Measurements from ENCODE around the gene NECTIN4.

Gene NECTIN4

DNA sequence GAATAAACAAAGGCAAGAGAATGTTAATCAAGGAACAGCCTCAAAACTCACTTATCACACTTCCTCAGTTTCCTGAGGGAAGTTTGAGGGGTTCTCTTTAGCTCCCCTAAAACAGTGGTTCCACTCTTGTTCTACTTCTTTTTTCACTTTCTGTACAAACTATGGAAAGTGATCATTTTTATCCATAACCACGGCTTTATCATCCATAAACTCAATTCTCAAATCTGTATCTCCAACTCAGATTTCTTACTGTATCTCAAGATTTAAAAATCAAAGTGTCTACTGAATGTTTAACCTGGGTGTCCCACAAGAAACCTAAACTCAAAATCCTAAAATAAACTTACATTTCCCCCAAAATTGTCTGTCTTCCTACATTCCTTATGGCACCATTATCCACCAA, 24.6 kb upstream of the NECTIN4 start:
- Histone ChIP-seq H3K4me1 (peaks cover 2% of the 10 kb centered on the region), H3K27ac (no peak overlapping the region), H3K79me2 (peaks cover 31% of the 10 kb centered on the region), H3K9ac (no peak overlapping the region), H3K27me3 (ENCODE audit: control insufficient read depth, insufficient read depth, low read length) (no peaks in the 10 kb centered on the region), H3K4me3 (ENCODE audit: low read depth, low read length) (no peak overlapping the region), H2AFZ (no peak overlapping the region), H3K9me3 (ENCODE audit: control insufficient read depth, low read length) (no peaks in the 10 kb centered on the region), H3K4me2 (ENCODE audit: low read length) (no peak overlapping the region), H3K36me3 (ENCODE audit: control insufficient read depth, insufficient read depth, low read length) (no peaks in the 10 kb centered on the region)
- TF ChIP-seq, protein P1, sequence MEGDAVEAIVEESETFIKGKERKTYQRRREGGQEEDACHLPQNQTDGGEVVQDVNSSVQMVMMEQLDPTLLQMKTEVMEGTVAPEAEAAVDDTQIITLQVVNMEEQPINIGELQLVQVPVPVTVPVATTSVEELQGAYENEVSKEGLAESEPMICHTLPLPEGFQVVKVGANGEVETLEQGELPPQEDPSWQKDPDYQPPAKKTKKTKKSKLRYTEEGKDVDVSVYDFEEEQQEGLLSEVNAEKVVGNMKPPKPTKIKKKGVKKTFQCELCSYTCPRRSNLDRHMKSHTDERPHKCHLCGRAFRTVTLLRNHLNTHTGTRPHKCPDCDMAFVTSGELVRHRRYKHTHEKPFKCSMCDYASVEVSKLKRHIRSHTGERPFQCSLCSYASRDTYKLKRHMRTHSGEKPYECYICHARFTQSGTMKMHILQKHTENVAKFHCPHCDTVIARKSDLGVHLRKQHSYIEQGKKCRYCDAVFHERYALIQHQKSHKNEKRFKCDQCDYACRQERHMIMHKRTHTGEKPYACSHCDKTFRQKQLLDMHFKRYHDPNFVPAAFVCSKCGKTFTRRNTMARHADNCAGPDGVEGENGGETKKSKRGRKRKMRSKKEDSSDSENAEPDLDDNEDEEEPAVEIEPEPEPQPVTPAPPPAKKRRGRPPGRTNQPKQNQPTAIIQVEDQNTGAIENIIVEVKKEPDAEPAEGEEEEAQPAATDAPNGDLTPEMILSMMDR (IDR thresholded peaks at IDR 0.05) = no peak

DNA sequence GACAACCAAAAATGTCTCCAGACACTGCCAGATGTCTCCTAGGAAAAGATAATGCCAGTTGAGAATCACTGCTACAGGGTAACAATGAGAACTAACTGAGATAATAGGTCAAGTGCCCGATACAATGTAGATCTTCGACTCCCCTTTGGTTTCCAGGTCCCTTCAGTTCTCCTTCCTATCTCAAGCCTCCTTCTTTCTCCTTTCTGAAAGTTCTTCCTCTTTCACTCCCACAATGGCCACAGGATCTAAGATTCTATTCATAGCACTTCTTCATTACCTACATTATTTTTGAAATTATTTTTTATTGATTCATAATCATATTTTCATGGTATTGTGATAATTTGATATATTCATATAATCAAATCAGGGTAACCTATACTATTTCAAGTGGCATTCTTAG, 22.2 kb upstream of the NECTIN4 start:
- Histone ChIP-seq H3K27ac (no peak overlapping the region), H2AFZ (no peak overlapping the region), H3K4me1 (no peaks in the 10 kb centered on the region), H3K4me3 (ENCODE audit: low read depth, low read length) (no peak overlapping the region), H3K79me2 (peaks cover 19% of the 10 kb centered on the region), H3K36me3 (ENCODE audit: control insufficient read depth, insufficient read depth, low read length) (no peaks in the 10 kb centered on the region), H3K9ac (no peak overlapping the region), H3K9me3 (ENCODE audit: control insufficient read depth, low read length) (no peaks in the 10 kb centered on the region), H3K27me3 (ENCODE audit: control insufficient read depth, insufficient read depth, low read length) (no peaks in the 10 kb centered on the region), H3K4me2 (ENCODE audit: low read length) (no peak overlapping the region)
- TF ChIP-seq, protein P1 (IDR thresholded peaks at IDR 0.05) = no peak

DNA sequence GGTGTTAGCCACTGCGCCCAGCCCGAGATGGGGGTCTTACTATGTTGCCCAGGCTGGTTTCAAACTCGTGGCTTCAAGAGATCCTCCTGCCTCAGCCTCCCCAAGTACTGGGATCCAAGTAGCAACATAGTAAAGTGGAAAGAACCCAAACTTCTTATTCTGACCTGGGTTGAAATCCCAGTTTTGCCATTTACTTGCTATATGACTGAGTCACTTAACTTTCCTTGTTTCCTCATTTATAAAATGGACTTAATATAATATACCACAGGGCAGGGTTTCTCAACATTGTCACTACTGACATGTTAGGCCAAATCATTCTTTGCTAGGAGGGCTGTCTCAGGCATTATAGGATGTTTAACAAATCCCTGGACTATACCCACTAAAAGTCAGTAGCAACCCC, 21.8 kb upstream of the NECTIN4 start:
- Histone ChIP-seq H3K79me2 (peaks cover 19% of the 10 kb centered on the region), H3K4me3 (ENCODE audit: low read depth, low read length) (no peak overlapping the region), H2AFZ (no peak overlapping the region), H3K36me3 (ENCODE audit: control insufficient read depth, insufficient read depth, low read length) (no peaks in the 10 kb centered on the region), H3K4me1 (no peaks in the 10 kb centered on the region), H3K9me3 (ENCODE audit: control insufficient read depth, low read length) (no peaks in the 10 kb centered on the region), H3K27me3 (ENCODE audit: control insufficient read depth, insufficient read depth, low read length) (no peaks in the 10 kb centered on the region), H3K4me2 (ENCODE audit: low read length) (no peak overlapping the region), H3K27ac (no peak overlapping the region), H3K9ac (no peak overlapping the region)
- TF ChIP-seq, protein P1 (IDR thresholded peaks at IDR 0.05) = no peak

- Histone ChIP-seq H3K4me1 (no peaks in the 10 kb centered on the region), H3K79me2 (peaks cover 7% of the 10 kb centered on the region), H3K27me3 (ENCODE audit: control insufficient read depth, insufficient read depth, low read length) (no peaks in the 10 kb centered on the region), H3K4me3 (ENCODE audit: low read depth, low read length) (no peak overlapping the region), H3K27ac (no peak overlapping the region), H2AFZ (no peak overlapping the region), H3K9me3 (ENCODE audit: control insufficient read depth, low read length) (no peaks in the 10 kb centered on the region), H3K9ac (no peak overlapping the region), H3K4me2 (ENCODE audit: low read length) (no peak overlapping the region), H3K36me3 (ENCODE audit: control insufficient read depth, insufficient read depth, low read length) (no peaks in the 10 kb centered on the region)
- TF ChIP-seq, protein P1 (IDR thresholded peaks at IDR 0.05) = no peak
Observed at GRCh38 chr1:161106431-161106830, 17.1 kb upstream of the NECTIN4 start.

DNA sequence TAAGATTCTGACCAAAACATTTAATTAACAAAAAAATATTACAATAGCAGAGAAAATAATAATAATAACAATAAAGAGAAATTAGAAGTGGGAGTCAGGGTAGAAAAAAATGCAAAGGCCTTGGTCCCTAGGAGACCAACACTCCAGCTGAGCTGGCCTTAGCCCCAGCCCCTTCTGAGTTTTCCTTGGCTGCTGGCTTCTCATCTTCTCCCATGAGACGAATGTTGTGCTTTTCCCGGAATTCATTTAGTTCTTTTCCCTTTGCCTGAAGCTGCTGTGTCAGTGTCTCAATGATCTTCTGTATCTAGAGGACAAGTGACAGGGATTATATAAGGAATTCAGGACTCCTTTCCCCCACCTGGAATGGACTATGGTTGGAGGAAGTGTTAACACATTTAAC, 11.2 kb upstream of the NECTIN4 start:
- TF ChIP-seq, protein P1 (IDR thresholded peaks at IDR 0.05) = no peak
- H3K4me1 ChIP-seq = no peaks in the 10 kb centered on the region
- no peaks in the 10 kb centered on the region for H3K9me3 ChIP-seq (ENCODE audit: control insufficient read depth, low read length)
- H2AFZ ChIP-seq = no peak overlapping the region
- no peak overlapping the region for H3K4me2 ChIP-seq (ENCODE audit: low read length)
- H3K27ac ChIP-seq = no peak overlapping the region
- no peaks in the 10 kb centered on the region for H3K79me2 ChIP-seq
- H3K9ac ChIP-seq = no peak overlapping the region
- H3K36me3 ChIP-seq (ENCODE audit: control insufficient read depth, insufficient read depth, low read length) = no peaks in the 10 kb centered on the region
- H3K4me3 ChIP-seq (ENCODE audit: low read depth, low read length) = no peak overlapping the region
- no peaks in the 10 kb centered on the region for H3K27me3 ChIP-seq (ENCODE audit: control insufficient read depth, insufficient read depth, low read length)
